HG02798 (cell line): ENCODE results near the gene P2RX7.

ENCODE experiments used
- ATAC-seq: cut with Tn5 transposase; IDR thresholded peaks from one replicate; pipeline ENCODE4 v1.9.1; 2021; ENCODE audit warnings: mild to moderate bottlenecking; ENCODE audit not compliant: unreplicated experiment, poor library complexity

P2RX7 gene

GRCh38 chr12:121132601-121133481 lies at the start of gene P2RX7:
Gene P2RX7 (plus strand): TSS chr12:121132876. CDS start chr12:121132971, 95 bp downstream.
- no peak for ATAC-seq

DNA sequence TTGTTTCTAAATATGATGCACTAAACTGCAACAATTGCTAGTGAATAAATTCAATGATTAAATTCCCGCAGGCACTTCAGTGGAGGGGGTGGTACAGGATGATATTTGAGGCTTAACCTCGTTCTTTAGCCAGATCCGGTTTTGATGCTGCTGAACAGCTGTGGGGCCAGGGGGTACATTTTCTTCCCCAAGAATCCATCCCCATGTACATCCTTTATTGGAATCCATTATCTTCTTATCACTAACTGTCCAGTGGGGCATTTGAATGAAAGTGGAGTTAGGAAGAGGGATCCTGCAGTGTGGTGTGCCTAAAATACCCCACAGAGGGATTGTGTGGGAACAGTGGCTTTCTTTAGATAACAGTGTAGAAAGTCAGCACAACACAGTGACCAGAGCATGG lies 48.4 kb upstream of the P2RX7 start:
- no peak for ATAC-seq

- no peak for ATAC-seq
Observed at GRCh38 chr12:121085069-121085468, 47.6 kb upstream of the P2RX7 start.

DNA sequence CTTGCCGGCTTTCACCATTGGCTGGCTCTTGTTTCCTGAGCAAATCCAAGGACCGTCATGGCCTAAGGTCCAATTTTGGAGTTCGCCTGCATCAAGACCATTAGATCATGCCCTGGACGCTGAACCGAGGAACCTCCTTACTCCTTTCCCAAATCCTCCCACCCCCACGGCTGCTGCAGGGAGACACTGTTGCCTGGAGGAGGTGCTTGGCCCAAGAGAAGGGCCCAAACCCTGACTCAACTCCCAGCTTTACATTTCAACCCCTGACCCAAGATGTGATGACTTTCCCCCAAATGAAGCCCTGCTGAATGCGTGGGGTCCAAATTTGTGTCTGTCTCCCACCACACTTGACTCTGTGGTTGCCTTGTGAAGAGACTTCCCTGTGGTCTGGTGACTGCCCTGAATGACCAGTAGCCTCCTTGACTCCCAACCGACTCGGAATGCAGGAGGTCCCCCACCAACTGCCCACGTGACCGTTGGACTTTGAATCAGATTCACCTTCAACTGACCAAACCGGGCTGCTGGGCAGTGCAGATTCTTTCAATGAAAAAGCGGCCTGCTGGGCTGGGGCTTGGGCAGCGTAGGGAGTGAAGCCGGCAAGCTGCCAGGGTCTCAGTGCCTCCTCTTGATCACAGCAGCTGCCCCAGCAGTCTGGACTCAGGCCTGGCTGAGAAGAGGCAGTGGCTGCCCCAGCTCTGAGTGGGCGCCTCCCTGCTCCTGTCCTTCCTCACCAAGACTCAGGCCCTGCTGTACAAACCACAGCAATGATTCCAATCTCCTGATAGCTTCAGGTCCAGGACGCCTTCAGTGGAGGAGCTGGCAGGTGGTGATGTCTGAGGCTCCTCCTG lies 46.9 kb upstream of the P2RX7 start:
- ATAC-seq = no peak

DNA sequence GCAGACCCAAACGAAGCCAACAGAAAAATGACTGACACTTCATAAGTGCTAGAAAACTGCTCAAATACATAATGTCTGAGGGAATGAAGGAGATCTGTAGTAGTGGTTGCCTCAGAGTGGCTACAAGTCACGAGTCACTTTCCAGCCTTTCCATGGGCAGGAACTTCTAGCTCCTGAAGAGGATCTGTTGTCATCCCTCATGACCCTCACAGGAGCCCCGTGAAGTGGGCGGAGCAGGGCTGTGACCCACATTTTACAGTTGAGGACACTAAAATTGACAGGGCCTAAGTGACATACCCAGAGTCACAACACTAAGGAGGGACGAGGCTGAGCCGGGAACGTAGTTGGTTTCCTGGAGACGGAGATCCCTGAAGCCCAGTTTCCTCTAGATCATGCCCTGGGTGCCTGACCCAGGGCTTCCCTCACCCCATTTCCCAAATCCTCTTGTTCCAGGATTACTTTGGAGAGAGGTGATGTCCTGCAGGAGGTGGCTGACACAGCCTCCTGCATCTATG lies 45.8 kb upstream of the P2RX7 start:
- no peak for ATAC-seq

DNA sequence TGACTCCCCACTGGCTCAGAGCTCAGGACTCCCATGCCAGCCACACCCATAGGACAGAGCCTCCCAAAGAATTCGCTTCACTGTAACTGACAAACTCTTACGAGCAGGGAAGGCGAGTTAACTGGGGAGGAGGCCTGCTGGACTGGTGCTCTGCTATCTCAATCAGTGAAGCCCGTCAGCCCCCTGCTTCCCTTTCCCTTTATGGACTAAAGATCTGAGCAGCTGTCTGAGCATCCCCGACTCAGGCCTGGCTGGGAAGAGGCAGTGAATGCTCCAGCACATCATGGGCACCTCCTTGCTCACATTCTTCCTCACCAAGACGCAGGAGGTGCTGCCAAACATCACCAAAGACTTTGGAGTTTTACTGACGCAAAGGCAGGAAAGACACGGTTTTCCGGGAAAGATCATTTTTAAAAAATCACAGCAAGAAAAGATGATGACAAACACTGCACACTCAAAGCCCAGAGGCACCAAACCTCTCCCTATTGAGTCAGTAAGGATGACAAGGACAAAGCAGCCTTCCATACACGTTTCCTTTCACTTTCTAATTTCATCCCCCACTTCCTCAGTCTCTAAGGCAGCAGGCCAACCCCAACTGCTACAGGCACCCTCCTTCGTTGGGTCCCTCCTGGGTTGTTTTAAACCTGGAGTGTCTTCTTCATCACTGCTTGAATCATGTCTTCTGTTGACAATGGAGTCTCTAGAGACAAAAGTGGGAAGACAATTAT lies 45.0 kb upstream of the P2RX7 start:
- ATAC-seq = no peak

DNA sequence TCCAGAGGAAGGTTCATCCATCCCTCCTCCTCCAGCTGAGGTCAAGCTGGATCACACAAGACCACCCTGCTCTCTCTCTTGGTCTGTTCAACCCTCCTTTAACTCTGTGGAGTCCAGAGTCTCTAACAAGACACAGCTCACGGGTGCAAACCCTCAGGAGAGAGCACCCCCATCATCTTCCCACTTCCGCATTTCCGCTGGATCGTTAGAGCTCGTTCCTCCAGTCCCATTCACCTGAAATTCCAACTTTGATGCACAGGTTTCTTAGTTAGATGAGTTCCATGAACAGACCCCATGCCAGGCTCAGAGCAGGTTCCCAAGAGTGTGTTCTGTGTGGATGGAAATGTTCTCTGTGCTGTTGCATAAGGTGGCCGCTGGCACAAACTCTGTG lies 44.5 kb upstream of the P2RX7 start:
- no peak for ATAC-seq

DNA sequence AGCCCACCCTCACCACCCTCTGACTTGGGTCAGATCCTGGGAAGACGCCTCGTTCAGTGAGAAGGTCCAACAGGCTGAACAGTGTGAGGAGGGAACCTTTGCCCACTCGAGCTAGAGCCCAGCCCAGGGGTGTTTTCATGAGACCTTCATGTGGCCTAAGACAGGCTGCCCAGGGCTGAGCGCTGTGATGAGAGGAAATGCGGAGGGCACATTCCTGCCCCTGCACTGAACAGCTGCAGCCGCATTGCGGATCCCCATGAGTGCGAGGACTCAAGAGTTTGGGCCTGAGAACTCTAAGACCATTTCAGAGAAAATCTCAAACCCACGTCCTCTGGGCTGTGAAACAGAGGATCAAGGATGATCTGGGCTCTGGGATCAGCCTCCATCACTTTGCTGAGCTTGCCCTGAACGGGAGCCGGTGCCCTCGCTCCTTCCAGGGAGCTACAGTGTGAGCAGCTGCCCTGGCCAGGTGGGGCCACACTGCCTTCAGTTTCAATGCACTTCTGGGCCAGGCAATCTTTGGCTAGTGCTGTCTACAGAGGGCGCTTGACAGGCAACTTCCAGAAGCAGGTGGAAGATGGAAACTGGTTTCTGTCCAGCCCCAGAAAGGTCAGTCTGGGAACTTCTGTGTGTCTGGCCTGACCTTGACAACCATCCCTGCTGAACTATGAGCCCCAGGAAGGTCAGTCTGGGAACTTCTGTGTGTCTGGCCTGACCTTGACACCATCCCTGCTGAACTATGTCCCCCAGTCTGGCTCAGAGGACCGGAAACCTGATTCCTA lies 43.5 kb upstream of the P2RX7 start:
- ATAC-seq = no peak

DNA sequence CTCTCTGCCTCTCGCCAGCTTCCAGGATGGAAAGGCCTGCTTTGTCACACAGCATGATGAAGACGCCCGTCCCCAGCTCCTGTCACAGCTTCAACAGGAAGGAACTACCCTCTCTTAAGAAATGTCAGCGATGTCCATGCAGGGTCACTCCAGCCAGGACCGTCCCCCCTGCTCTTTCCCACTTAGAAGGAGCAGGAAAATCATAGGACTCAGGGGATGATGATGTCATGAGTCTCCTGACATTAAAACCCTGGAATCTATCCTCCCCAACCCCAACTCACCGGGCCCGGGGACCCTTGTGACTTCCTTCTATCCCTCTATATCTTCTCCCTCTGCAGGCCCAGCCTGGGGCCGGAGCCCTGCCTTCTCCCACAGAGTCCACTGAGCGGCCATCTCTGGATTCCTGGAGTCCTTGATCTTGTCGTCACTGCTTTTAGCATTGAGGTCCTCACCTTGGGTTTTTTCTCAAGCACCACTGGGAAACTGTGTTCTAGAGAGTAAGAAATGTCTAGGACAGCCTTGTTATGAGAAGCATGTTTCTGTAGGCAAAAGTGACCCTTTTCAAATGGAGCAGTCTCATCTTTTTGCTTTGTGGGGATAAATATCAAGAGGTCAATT lies 42.8 kb upstream of the P2RX7 start:
- ATAC-seq = no peak

DNA sequence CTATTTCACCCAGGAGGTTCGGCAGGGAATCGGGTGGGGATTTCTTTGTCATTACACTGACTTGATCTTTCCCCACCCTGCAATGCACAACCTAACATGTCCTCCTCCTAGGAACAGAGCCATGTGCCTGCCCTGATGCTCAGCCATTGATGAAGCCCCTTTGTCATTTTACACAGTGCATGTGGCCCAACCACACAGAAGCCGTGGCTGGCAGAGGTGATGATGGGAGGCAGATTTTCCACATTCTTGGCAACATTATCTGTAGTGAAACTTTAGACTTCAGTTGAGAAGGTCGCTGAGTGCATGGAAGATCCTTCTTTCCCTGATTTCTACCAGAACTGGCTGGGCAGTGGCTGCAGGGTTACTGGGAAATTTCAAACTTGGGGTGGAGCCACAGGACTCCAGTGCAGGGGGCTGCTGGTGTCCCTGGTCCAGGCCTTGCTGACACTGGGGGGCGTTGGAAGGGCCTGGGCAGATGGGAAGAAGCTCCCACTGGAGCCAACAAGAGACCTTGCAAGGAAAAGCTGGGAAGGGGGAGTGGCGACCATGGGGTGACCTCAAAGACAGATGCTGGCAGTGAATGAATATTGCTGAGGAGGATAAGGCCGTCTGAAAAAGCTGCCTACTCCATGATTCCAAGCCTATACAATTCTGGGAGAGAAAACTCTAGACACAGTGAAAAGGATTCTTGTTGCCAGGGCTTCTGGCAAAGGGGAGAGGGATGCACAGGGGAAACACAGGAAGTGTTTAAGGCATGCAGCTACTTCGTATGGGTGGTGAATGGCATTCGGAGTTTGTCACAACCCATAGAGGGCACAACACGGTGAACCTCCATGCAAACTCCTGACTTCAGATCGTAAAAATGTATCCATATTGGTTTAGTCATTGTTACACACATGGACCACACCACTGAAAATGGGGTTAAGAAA lies 41.8 kb upstream of the P2RX7 start:
- no peak for ATAC-seq

DNA sequence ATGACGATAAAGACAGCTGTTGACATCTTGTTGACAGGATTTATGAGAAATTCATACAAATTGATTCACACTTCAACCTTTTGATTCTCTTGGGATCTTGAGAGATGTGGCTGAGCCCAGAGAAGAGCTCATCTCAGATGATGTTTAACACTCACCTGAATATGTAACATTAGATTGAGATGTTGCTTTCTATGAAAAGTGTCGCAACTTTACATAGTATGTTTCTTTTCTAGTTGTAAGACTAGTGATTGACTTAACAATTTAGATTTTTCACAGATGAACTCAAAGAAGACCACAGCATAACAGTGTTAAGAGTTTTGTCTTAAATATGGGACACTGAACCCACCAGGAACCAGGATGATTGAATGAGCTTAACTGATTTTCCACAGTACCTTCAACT lies 40.6 kb upstream of the P2RX7 start:
- ATAC-seq = no peak

DNA sequence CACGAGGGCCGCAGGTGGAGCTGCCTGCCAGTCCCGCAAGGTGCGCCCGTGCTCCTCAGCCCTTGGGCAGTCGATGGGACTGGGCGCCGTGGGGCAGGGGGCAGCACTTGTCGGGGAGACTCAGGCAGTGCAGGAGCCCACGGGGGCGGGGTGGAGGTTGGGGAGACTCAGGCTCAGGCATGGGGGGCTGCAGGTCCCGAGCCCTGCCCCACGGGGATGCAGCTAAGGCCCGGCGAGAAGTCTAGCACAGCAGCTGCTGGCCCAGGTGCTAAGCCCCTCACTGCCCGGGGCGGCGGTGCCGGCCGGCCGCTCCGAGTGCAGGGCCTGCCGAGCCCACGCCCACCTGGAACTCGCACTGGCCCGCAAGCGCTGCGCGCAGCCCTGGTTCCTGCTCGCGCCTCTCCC lies 39.2 kb upstream of the P2RX7 start:
- no peak for ATAC-seq

GRCh38 chr12:121095544-121096198 lies 37.0 kb upstream of the P2RX7 start:
- peak; percentile 69 for ATAC-seq

DNA sequence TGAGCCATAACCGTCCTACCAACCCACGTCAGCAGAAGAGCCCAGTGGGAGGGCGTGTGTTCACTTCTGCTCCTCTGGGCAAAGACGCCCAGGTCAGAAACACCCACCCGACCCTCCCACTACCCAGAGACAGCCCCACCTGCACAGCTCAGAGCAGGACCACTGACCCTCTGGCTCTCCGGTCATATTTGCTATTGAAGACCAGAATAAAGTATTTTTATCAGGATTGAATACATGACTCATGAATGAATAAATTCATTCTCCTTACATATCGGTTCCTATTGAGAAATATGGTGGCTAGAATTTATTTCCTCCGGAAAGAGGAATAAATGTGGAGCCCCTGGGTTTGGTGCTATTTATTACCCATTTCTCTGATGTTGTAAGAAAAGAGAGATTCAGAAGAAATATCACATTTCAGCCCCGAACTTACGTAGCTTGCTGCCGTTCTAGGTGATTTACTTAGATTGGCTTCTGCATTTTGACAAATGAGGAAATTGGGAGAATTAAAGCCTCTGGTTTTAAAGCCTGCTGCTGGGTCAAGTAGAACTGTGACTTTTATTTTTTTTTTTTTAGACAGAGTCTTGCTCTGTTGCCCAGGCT lies 36.4 kb upstream of the P2RX7 start:
- ATAC-seq = no peak

DNA sequence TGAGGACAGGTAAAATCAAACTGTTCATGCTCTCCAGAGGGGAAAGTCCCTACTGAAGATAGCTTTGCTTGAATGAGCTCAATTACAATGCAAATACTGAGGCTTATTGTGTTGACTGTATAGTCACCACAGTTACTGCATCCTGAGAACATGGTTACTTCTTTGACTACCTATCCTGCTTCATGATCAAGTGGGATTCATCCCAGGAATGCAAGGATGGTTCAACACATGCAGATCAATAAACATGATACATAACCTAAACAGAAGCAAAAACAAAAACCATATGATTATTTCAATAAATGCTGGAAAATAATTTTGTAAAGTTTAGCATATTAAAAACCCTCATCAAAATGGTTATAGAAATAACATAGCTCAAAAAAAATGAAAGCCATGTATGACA lies 32.9 kb upstream of the P2RX7 start:
- no peak for ATAC-seq

- ATAC-seq = no peak
Observed at GRCh38 chr12:121102307-121102706, 30.4 kb upstream of the P2RX7 start.

DNA sequence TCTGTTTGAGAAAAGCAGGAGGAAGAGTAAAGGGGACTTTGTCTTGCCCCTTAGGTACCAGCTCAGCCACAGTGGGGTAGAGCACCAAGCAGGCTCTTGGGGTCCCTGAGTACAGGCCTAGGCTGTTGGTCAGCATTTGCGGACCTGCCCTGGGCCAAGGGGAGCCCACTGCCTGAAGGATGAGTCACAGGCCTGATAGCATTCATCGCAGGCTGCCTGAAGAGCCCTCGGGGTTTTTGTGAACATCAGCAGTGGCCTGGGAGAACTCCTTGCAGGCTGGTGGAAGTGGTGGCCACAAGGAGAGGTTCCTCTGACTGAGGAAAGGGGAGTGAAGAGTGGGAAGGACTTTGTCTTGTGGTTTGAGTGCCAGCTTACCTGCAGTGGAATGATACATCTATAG lies 25.0 kb upstream of the P2RX7 start:
- ATAC-seq = no peak
